T-helper 9 cell (primary cell): ENCODE results near the gene PARP16.
"Not testable (repeated sequence)": the region's sequence is repeated elsewhere in the genome, so short reads cannot be mapped to it uniquely, and the experiment has no call there.

Experiments
- DNase-seq: peaks from one replicate; pipeline ENCODE4 v3.0.0-alpha.2; 2020

The PARP16 gene

GRCh38 chr15:65231306-65231705, 55.4 kb downstream of the PARP16 start:
- DNase-seq = no peak

GRCh38 chr15:65226901-65227300, 59.8 kb downstream of the PARP16 start:
- DNase-seq = not testable (repeated sequence)

GRCh38 chr15:65226221-65226620, 60.5 kb downstream of the PARP16 start:
- DNase-seq = no peak

GRCh38 chr15:65223996-65224395, 62.7 kb downstream of the PARP16 start:
- no peak for DNase-seq

- no peak for DNase-seq
Observed at GRCh38 chr15:65222891-65223290, 63.8 kb downstream of the PARP16 start.

- no peak for DNase-seq
Observed at GRCh38 chr15:65221697-65222096, 65.0 kb downstream of the PARP16 start.

- no peak for DNase-seq
Observed at GRCh38 chr15:65219137-65219536, 67.5 kb downstream of the PARP16 start.

- DNase-seq = no peak
Observed at GRCh38 chr15:65217526-65218482, 68.9 kb downstream of the PARP16 start.

GRCh38 chr15:65215496-65215895, 71.2 kb downstream of the PARP16 start:
- DNase-seq = no peak

- DNase-seq = no peak
Observed at GRCh38 chr15:65214010-65214409, 72.7 kb downstream of the PARP16 start.

- DNase-seq = no peak
Observed at GRCh38 chr15:65213241-65213640, 73.4 kb downstream of the PARP16 start.

- no peak for DNase-seq
Observed at GRCh38 chr15:65212097-65212496, 74.6 kb downstream of the PARP16 start.

GRCh38 chr15:65211482-65211982, 75.2 kb downstream of the PARP16 start:
- DNase-seq = no peak

GRCh38 chr15:65210770-65211481, 75.8 kb downstream of the PARP16 start, which contains the start of gene CILP:
TSS of gene CILP (minus strand) at chr15:65211473. CDS start at chr15:65209755, 1,718 bp downstream.
- no peak for DNase-seq

- no peak for DNase-seq
Observed at GRCh38 chr15:65209701-65210643, 76.7 kb downstream of the PARP16 start.

GRCh38 chr15:65208647-65209046, 78.0 kb downstream of the PARP16 start:
- DNase-seq = no peak
